NCI-H524 treated with DMSO at 0.1 percent for 48 hours (cell line): ENCODE measurements around the gene SAFB.

Experiments
- DNase-seq: peaks from one replicate; lab custom pipeline; 2025; lab: John Stamatoyannopoulos, UW

SAFB gene

GRCh38 chr19:5666921-5667610 is 44.2 kb downstream of the SAFB start:
- DNase-seq, result no peak

- DNase-seq, result no peak
Measured at GRCh38 chr19:5667751-5668271, 44.9 kb downstream of the SAFB start.

GRCh38 chr19:5669212-5669611 is 46.3 kb downstream of the SAFB start:
- no peak for DNase-seq

- no peak for DNase-seq
Measured at GRCh38 chr19:5671600-5671999, 48.7 kb downstream of the SAFB start.

GRCh38 chr19:5672708-5673459 is 50.0 kb downstream of the SAFB start:
- DNase-seq, result no peak

- no peak for DNase-seq
Measured at GRCh38 chr19:5673752-5674151, 50.9 kb downstream of the SAFB start.

GRCh38 chr19:5674714-5675113 is 51.8 kb downstream of the SAFB start:
- no peak for DNase-seq

- DNase-seq, result no peak
Measured at GRCh38 chr19:5676105-5676771, 53.4 kb downstream of the SAFB start.

GRCh38 chr19:5676772-5677105 is 53.9 kb downstream of the SAFB start:
- no peak for DNase-seq

- DNase-seq, result no peak
Measured at GRCh38 chr19:5677136-5677535, 54.3 kb downstream of the SAFB start.

- DNase-seq, result no peak
Measured at GRCh38 chr19:5677580-5677979, 54.7 kb downstream of the SAFB start.

GRCh38 chr19:5678071-5678718 is 55.3 kb downstream of the SAFB start:
- no peak for DNase-seq

GRCh38 chr19:5679289-5680083 is 56.6 kb downstream of the SAFB start:
- no peak for DNase-seq

GRCh38 chr19:5680084-5680436 is 57.2 kb downstream of the SAFB start:
- no peak for DNase-seq

GRCh38 chr19:5680437-5681368 is 57.8 kb downstream of the SAFB start, which contains the start of the genes HSD11B1L and MICOS13:
TSS of gene HSD11B1L (plus strand) at chr19:5681027. CDS start at chr19:5684833, 3,806 bp downstream.
TSS of gene MICOS13 (minus strand) at chr19:5680516. CDS start at chr19:5680486, 30 bp downstream.
- peak; percentile 93 for DNase-seq

- DNase-seq, result no peak
Measured at GRCh38 chr19:5681391-5682106, 58.7 kb downstream of the SAFB start.

- DNase-seq, result no peak
Measured at GRCh38 chr19:5682107-5682482, 59.2 kb downstream of the SAFB start.

- DNase-seq, result no peak
Measured at GRCh38 chr19:5683177-5683886, 60.4 kb downstream of the SAFB start.
